SW480 (cell line): Measurements from ENCODE around the gene BLVRB.
A peak's percentile ranks its signal among the peaks of the same experiment; 100 is the strongest.
"Not testable (repeated sequence)": the region's sequence is repeated elsewhere in the genome, so short reads cannot be mapped to it uniquely, and the experiment has no call there.

ENCODE experiments used
- DNase-seq: peaks from one replicate; pipeline ENCODE4 v3.0.0-alpha.2; 2016; ENCODE audit warnings: low spot score

BLVRB gene

DNA sequence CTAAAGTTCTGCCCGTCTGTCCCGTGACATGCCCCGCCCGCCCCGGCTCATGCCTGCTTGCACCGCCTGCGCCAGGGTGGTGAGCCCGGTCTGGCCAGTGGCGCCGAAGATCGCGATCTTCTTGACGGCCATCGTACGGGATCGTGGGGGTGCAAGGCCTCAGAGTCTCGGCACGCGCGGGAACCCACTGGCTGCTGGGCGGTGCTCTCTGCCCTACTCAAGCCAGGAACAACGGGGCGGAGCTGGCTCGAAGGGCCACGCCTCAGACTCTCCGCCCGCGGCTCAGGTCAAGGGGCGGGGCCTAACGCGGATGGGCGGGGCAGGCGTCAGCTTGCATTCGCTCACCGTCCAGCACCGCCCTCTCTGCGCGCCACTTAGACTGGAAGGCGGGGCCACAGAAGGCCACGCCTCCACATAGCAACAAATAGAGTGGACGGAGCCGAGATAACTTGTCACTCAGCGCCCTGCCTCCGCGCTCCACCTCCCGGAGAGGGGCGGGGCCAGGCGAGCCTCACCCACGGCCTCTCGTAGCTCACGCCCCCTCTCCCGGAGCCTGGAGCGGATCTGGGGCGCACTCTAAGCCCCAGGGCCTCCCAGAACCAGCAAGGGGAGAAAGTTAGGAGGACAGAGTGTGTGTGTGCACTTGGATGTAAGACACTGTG, at the start of gene BLVRB:
TSS of gene BLVRB (minus strand) at position 189 of the 662 bp plus-strand sequence. CDS start at position 132, 57 bp downstream.
- peak; percentile 99 for DNase-seq

- no peak for DNase-seq
Observed at GRCh38 chr19:40513741-40514315, 48.3 kb upstream of the BLVRB start.

DNA sequence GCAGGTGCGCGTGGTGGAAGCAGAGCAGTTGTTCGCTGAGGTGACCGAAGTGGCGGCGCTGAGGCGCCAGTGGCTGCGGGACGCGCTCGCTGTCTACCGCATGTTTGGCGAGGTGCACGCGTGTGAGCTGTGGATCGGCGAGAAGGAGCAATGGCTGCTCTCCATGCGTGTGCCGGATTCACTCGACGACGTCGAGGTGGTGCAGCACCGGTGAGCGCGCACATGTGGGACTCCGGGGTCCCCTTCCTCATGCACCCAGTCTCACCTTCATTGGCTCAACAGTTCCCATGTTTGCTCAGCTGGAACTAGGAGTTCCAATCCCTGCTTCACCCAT, 47.8 kb upstream of the BLVRB start:
- DNase-seq = no peak

GRCh38 chr19:40512473-40513344, 47.2 kb upstream of the BLVRB start:
- DNase-seq = no peak

GRCh38 chr19:40512110-40512472, 46.5 kb upstream of the BLVRB start:
- no peak for DNase-seq

DNA sequence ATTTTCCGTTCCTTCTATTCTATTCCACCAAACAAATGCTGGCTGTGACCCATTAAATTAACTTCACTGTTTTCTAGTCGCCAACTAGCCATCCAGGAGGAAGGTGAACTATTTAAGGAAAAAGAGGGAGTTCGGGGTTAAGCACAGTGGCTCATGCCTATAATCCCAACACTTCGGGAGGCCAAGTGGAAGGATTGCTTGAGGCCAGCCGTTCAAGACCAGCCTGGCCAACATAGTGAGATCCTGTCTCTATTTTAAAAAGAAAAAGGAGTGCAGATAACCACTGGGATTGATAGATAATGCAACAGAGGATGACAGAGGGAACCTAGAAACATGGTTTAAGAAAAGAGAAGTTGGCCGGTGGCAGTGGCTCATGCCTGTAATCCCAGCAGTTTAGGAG, 45.9 kb upstream of the BLVRB start:
- no peak for DNase-seq

GRCh38 chr19:40510526-40511115, 45.1 kb upstream of the BLVRB start:
- DNase-seq = no peak

- no peak for DNase-seq
Observed at GRCh38 chr19:40508739-40509260, 43.3 kb upstream of the BLVRB start.

DNA sequence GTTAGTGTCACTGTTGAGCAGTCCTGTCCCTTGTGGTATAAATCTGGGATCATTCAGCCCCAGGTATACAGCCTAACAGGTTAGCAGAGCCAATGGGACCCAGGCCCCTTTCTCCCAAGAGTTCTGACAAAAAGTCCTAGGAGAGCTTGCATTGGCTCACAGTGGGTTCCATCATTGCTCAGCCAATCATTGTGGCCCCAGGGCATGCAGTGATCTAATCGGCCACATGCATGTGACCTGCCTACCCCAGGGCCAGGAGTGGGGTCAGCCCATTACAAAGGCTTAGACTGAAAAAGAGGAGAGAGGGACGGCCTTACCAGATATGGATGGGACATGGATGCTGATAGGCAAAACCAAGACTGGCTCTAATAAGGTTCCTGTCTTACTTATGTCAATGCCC, 42.3 kb upstream of the BLVRB start:
- no peak for DNase-seq

DNA sequence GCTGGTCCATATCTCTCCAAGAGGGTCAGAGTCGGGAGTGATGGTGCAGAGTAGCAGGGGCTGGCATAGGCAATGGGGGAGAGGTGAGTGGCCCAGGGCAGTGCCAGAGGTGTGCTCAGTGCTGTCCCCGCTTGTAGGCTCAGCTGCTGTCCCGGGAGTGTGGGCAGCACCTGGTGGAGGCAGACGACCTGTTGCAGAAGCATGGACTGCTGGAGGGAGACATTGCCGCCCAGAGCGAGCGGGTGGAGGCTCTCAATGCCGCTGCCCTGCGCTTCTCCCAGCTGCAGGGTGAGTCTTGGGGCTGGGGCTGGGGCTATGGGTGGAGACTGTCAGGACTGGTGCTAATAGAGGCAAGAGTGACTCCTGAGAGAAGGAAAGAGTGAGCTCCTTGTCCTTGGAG, 40.6 kb upstream of the BLVRB start:
- no peak for DNase-seq

- no peak for DNase-seq
Observed at GRCh38 chr19:40503320-40503695, 37.8 kb upstream of the BLVRB start.

DNA sequence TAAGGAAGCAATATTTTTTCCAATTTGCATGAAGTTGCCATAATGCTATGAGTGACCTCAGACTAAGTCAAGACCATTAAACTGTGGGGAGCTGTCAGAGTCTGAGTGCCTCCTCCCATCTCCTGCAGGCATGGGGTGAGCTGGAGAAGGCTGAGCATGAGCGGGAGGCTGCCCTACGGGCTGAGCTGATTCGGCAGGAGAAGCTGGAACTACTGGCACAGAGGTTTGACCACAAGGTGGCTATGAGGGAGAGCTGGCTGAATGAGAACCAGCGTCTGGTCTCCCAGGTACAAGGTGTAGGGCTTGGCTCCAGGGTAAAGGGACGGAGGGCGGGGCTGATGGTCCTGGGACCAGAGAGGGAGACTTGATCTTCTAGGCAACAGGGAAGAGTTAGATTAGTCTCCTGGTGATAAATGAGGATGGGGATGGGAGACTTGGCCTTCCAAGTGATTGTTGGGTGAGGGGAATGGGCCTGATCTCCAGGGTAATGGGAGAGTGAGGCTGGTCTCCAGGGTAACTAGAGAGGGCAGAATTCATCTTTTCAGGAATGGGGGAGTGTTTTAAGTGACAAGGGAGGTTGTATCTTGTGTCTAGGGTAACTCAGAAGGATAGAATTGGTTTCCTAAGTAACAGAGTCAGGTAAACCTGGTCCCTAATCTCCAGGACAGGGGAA, 37.2 kb upstream of the BLVRB start:
- peak; percentile 46 for DNase-seq

DNA sequence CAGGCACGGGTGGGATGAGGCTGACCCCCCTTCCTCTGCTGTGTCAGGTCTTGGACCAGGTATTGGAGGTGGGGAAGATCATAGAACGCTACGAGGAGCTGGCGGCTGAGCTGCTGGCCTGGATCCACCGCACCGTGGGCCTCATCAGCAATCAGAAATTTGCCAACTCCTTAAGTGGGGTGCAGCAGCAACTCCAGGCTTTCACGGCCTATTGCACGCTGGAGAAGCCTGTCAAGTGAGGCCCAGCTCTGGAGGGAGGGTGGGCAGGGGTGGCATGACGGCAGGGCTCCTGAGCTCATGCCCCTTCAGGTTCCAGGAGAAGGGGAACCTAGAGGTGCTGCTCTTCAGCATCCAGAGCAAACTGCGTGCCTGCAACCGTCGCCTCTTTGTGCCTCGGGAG, 36.5 kb upstream of the BLVRB start:
- DNase-seq = no peak

GRCh38 chr19:40501599-40501998, 36.1 kb upstream of the BLVRB start:
- DNase-seq = no peak

DNA sequence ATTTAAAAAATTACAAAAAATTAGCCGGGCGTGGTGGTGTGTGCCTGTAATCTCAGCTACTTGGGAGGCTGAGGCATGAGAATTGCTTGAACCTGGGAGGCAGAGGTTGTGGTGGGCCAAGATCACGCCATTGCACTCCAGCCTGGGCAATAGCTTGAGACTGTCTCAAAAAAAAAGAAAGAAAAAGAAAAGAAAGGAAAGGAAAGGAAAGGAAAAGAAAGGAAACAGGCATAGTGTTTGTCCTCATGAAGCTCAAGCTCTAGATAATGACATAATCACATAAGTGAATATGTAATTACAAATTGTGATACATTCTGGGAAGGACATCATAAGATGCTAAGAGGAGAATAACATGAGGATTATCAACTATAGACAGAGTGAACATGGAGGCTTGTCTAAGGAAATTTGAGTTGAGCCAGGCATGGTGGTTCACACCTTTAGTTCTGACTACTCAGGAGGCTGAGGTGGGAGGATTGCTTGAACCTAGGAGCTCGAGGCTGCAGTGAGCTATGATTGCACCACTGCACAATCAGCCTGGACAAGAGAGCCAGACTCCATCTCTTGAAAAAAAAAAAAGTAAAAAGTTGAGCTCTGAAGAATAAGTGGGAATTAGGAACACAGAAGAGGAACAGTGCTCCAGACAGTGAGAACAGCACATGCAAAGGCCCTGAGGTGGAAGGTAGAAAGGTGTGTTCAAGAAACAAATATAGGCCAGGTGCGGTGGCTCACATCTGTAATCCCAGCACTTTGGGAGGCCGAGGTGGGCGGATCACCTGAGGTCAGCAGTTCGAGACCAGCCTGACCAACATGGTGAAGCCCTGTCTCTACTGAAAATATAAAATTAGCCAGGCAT, 35.4 kb upstream of the BLVRB start:
- DNase-seq = not testable (repeated sequence)

DNA sequence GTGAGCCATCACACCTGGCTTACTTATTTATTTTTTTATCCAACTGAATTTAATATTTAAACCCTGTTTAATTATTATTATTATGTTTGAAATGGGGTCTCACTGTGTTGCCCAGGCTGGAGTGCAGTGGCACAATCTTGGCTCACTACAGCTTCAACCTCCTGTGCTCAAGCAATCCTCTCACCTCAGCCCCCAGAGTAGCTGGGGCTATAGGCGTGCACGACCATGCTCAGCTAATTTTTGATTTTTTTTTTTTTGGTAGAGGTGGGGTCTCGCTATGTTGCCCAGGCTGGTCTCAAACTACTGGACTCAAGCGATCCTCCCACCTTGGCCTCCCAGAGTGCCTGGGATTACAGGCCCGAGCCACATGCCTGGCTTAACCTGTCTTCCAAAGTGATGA, 33.8 kb upstream of the BLVRB start:
- no peak for DNase-seq

- no peak for DNase-seq
Observed at GRCh38 chr19:40497214-40497613, 31.7 kb upstream of the BLVRB start.

- DNase-seq = no peak
Observed at GRCh38 chr19:40494191-40494838, 28.8 kb upstream of the BLVRB start.

DNA sequence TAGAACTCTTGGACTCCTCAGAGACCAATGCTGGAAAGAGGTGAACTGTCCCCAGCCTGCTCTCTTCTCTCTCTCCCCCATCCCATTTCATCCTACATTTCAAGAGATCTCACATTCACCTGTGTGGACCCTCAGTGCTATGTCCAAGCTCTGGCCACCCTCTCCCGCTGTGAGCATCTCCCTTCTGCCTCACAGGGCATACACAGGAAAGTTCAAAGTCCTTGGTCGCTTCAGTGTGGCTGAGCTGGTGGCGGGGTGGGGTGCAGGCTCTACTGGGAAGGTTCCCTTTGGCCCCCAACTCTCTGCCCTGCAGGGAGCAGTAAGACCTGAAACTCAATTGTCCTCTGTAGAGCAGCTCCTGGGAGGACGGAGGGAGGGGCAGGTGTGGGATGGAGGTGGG, 28.2 kb upstream of the BLVRB start:
- no peak for DNase-seq

GRCh38 chr19:40492274-40492673, 26.7 kb upstream of the BLVRB start:
- no peak for DNase-seq

GRCh38 chr19:40489882-40490230, 24.3 kb upstream of the BLVRB start:
- no peak for DNase-seq
